OCI-LY7 (cell line): Measurements from ENCODE around the gene BSDC1. TPM values are rescaled to one million over a fixed set of nuclear protein-coding genes. Genes with fewer than 3 reads are reported as not detected.

Experiments
- BruUV-seq: library from RNA; stranded (reverse); fragments of 400-500 nt; replicated peaks from 2 replicates; lab custom pipeline; 2021; lab: Mats Ljungman, UMichigan
- CTCF ChIA-PET: fragments of 300-600 bp; sonication (Branson Sonifier 250); formaldehyde crosslinking; loops from one replicate; lab custom pipeline; 2022; ENCODE audit warnings: antibody characterized with exemption; ENCODE audit not compliant: unreplicated experiment; lab: Charles Lee
- POLR2A ChIA-PET: fragments of 300-600 bp; sonication (Branson Sonifier 250); formaldehyde crosslinking; loops from one replicate; lab custom pipeline; 2022; ENCODE audit warnings: antibody characterized with exemption; lab: Charles Lee
- DNase-seq: peaks from one replicate; pipeline ENCODE4 v3.0.0-alpha.2; 2015; ENCODE audit warnings: low spot score
- H2AFZ ChIP-seq: fragments of 200-600 bp; sonication (generic), shearing (Covaris generic); 2 replicates; pipeline ENCODE4 v1.6.1; 2014; ENCODE audit warnings: mild to moderate bottlenecking, antibody characterized with exemption, low read length, moderate library complexity
- H3K27ac ChIP-seq: fragments of 200-600 bp; sonication (generic); 2 replicates; pipeline ENCODE4 v1.5.1; 2014; ENCODE audit warnings: mixed run types, low read depth, mild to moderate bottlenecking, moderate library complexity, low read length, inconsistent platforms; ENCODE audit not compliant: poor library complexity, severe bottlenecking
- H3K36me3 ChIP-seq: fragments of 200-600 bp; sonication (generic); 2 replicates; pipeline ENCODE4 v1.6.1; 2014; ENCODE audit warnings: mild to moderate bottlenecking, antibody characterized with exemption, low read length, moderate library complexity, mixed read lengths; ENCODE audit not compliant: insufficient read depth
- H3K4me1 ChIP-seq: fragments of 200-600 bp; sonication (generic); 2 replicates; pipeline ENCODE4 v1.5.1; 2014; ENCODE audit warnings: mild to moderate bottlenecking, low read length; ENCODE audit not compliant: insufficient read depth, poor library complexity, severe bottlenecking
- H3K4me2 ChIP-seq: fragments of 200-600 bp; sonication (generic); 2 replicates; pipeline ENCODE4 v1.6.1; 2014; ENCODE audit warnings: mild to moderate bottlenecking, low read length
- H3K4me3 ChIP-seq: fragments of 200-600 bp; sonication (generic); 2 replicates; pipeline ENCODE4 v1.5.1; 2014; ENCODE audit warnings: mild to moderate bottlenecking, low read depth, low read length; ENCODE audit not compliant: poor library complexity, severe bottlenecking
- H3K79me2 ChIP-seq: fragments of 200-600 bp; sonication (generic); 2 replicates; pipeline ENCODE4 v1.6.1; 2016; ENCODE audit warnings: low read depth, mild to moderate bottlenecking, low read length, moderate library complexity, mixed read lengths; ENCODE audit not compliant: insufficient read depth
- H3K9me2 ChIP-seq: fragments of 200-600 bp; sonication (generic); 2 replicates; pipeline ENCODE4 v1.6.1; 2016; ENCODE audit warnings: mild to moderate bottlenecking, low read length, mixed read lengths; ENCODE audit not compliant: insufficient read depth
- H3K9me3 ChIP-seq: fragments of 200-600 bp; sonication (generic); 2 replicates; pipeline ENCODE4 v1.6.1; 2014; ENCODE audit warnings: mild to moderate bottlenecking, mixed run types, low read length, mixed read lengths
- H4K20me1 ChIP-seq: fragments of 200-600 bp; sonication (generic); 2 replicates; pipeline ENCODE4 v1.6.1; 2014; ENCODE audit warnings: mild to moderate bottlenecking, antibody characterized with exemption, low read length, moderate library complexity, mixed read lengths; ENCODE audit not compliant: insufficient read depth
- CTCF ChIP-seq: fragments of 200-600 bp; sonication (generic); conservative IDR thresholded peaks from 2 replicates; pipeline ENCODE4 v1.5.1; 2014; ENCODE audit warnings: mild to moderate bottlenecking, antibody characterized with exemption, low read length, moderate library complexity, mixed read lengths
- EZH2phosphoT487 ChIP-seq: fragments of 200-600 bp; sonication (generic); IDR thresholded peaks from 2 replicates; pipeline ENCODE4 v1.6.1; 2018; ENCODE audit warnings: low read depth, borderline replicate concordance, mild to moderate bottlenecking, mixed run types, antibody characterized with exemption, low read length, moderate library complexity, mixed read lengths
- intact Hi-C: fragments of 100-400 bp; cut with micrococcal nuclease; formaldehyde crosslinking; loops from one replicate; pipeline ENCODE4 v1.10.0; 2022; ENCODE audit not compliant: unreplicated experiment
- total RNA-seq, 2 experiments: library from RNA; depleted of rRNA in 1 of 2; stranded (reverse); fragments of >200 nt in 1 of 2; shearing (Covaris generic) in 1 of 2; gene quantifications; 2 replicates each; pipeline ENCODE4 v1.2.3, GENCODE V29; 2014 to 2022

The BSDC1 gene
- total RNA-seq, 2 experiments from 2014 or later: 29.6 to 41.8 TPM

GRCh38 chr1:32376199-32376598, 18.0 kb downstream of the BSDC1 start:
- intact Hi-C loops: no loop called here
- Histone ChIP-seq H3K36me3 (peaks cover 80% of the 10 kb centered on the region), H2AFZ (no peak overlapping the region), H3K4me1 (peaks cover 7% of the 10 kb centered on the region), H3K79me2 (no peaks in the 10 kb centered on the region), H3K27ac (no peak overlapping the region), H3K4me3 (no peak overlapping the region), H4K20me1 (no peaks in the 10 kb centered on the region), H3K4me2 (no peak overlapping the region), H3K9me3 (no peaks in the 10 kb centered on the region), H3K9me2 (no peaks in the 10 kb centered on the region)
- TF ChIP-seq CTCF (no peak), EZH2phosphoT487 (no peak)
- POLR2A ChIA-PET: interaction anchor here (1.1 kb wide), 1 partner anchor 10 kb away, joined by 4 read pairs; no protein-coding TSS in a partner anchor
- BruUV-seq: no TSS peak
- CTCF ChIA-PET: interaction anchor here (1.0 kb wide), 1 partner anchor 19 kb away, joined by 3 read pairs; no protein-coding TSS in a partner anchor
- no peak for DNase-seq

- Histone ChIP-seq H3K36me3 (peaks cover 69% of the 10 kb centered on the region; the same call in 1 of the 2 replicates), H3K9me3 (no peaks in the 10 kb centered on the region), H3K4me2 (no peak overlapping the region), H3K4me1 (peaks cover 7% of the 10 kb centered on the region), H3K4me3 (no peak overlapping the region), H4K20me1 (no peaks in the 10 kb centered on the region), H3K27ac (no peak overlapping the region), H3K9me2 (no peaks in the 10 kb centered on the region), H3K79me2 (no peaks in the 10 kb centered on the region), H2AFZ (no peak overlapping the region)
- ChIA-PET POLR2A (interaction anchor here (0.8 kb wide), 1 partner anchor 20 kb away, joined by 3 read pairs; the partner anchor contains the start of gene BSDC1), CTCF (no interaction called here)
- TF ChIP-seq CTCF (no peak), EZH2phosphoT487 (no peak)
- BruUV-seq: no TSS peak
- intact Hi-C loops: no loop called here
- DNase-seq: no peak
Measured at GRCh38 chr1:32373996-32374592, 20.1 kb downstream of the BSDC1 start.

DNA sequence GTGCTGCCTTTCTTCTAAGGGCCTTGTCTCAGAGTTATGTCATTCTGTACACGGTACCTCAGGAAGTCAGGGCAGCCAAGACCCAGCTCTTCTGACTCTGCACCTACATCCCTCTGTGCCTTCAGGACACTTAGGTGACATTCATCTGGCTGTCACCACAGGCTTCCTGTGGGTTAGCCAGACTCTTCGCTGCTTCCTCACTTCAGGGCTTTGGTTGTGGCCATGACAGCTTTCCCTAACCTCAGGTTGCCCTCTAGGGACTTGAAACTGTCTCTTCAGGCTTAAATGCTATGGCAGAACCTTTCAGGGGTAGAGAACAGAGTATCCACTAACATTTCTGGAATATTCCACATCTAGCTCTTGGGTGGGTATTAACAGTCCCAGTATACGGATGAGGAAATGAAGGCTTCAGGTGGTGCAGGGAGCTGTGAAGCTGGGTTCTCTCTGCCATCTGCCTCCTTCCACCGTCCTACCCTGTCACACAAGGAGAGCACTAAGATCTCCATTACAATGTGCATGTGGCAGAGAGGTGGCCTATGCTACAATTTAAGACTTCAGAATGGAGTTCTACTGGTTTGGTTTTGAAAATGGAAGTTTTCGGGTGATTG, 22.0 kb downstream of the BSDC1 start:
- peak; percentile 59 for DNase-seq
- Histone ChIP-seq H2AFZ (no peak overlapping the region), H3K27ac (no peak overlapping the region), H3K9me3 (no peaks in the 10 kb centered on the region), H4K20me1 (no peaks in the 10 kb centered on the region), H3K4me1 (peaks cover 7% of the 10 kb centered on the region), H3K4me3 (no peak overlapping the region), H3K79me2 (no peaks in the 10 kb centered on the region), H3K9me2 (no peaks in the 10 kb centered on the region), H3K4me2 (no peak overlapping the region), H3K36me3 (peaks cover 62% of the 10 kb centered on the region; the same call in 1 of the 2 replicates)
- ChIA-PET POLR2A (interaction anchor here (0.7 kb wide), 1 partner anchor 119 kb away, joined by 3 read pairs; no protein-coding TSS in a partner anchor), CTCF (no interaction called here)
- TF ChIP-seq EZH2phosphoT487: no peak
- TF ChIP-seq CTCF: peak; percentile 60
- BruUV-seq: no TSS peak
- intact Hi-C loops: no loop called here
